Vagina (tissue), 2 donors: ENCODE results near the gene SLC10A3.

ENCODE experiments used
- POLR2AphosphoS5 ChIP-seq, 2 donors: sonication (generic); formaldehyde crosslinking; IDR thresholded peaks; one replicate each; pipeline ENCODE4 v1.9.0; 2017; ENCODE audit warnings: antibody characterized with exemption in 2 of 2, mild to moderate bottlenecking in 2 of 2, low read depth in 1 of 2; ENCODE audit not compliant: insufficient read depth in 1 of 2
- TF ChIP-seq, protein P1 (sequence below), 3 experiments: fragments of 450-650 bp in 2 of 3; fragments of 200-600 bp in 1 of 3; sonication (generic) in 1 of 3; IDR thresholded peaks; one replicate each; pipeline ENCODE4 v1.5.1; 2017 to 2019; ENCODE audit warnings: antibody characterized with exemption in 3 of 3, mild to moderate bottlenecking in 2 of 3, moderate library complexity in 2 of 3

DNA sequence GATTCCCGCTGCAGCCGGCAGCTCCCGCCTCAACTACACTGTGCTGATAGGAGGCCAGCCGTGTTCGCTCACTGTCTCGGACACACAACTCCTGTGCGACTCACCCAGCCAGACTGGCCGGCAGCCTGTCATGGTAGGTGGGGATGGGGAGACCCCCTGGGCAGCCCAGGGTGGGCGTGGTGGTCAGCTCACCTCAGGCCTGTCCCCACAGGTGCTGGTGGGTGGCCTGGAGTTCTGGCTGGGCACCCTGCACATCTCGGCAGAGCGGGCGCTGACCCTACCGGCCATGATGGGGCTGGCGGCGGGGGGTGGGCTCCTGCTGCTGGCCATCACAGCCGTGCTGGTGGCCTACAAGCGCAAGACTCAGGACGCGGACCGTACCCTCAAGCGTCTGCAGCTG, 22.9 kb downstream of the SLC10A3 start:
- TF ChIP-seq, protein P1, sequence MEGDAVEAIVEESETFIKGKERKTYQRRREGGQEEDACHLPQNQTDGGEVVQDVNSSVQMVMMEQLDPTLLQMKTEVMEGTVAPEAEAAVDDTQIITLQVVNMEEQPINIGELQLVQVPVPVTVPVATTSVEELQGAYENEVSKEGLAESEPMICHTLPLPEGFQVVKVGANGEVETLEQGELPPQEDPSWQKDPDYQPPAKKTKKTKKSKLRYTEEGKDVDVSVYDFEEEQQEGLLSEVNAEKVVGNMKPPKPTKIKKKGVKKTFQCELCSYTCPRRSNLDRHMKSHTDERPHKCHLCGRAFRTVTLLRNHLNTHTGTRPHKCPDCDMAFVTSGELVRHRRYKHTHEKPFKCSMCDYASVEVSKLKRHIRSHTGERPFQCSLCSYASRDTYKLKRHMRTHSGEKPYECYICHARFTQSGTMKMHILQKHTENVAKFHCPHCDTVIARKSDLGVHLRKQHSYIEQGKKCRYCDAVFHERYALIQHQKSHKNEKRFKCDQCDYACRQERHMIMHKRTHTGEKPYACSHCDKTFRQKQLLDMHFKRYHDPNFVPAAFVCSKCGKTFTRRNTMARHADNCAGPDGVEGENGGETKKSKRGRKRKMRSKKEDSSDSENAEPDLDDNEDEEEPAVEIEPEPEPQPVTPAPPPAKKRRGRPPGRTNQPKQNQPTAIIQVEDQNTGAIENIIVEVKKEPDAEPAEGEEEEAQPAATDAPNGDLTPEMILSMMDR (IDR thresholded peaks at IDR 0.05) = no peak
- TF ChIP-seq POLR2AphosphoS5 (IDR thresholded peaks at IDR 0.05; ENCODE audit: insufficient read depth in 1 of 2, low read depth in 1 of 2) = no peak
